HCT116 (cell line): ENCODE results near the gene SUSD5. TPM values are rescaled to one million over a fixed set of nuclear protein-coding genes. Genes with fewer than 3 reads are reported as not detected.

Experiments
- ATAC-seq: fragments of 200-7000 bp; cut with Tn5 transposase; 2 replicates; pipeline ENCODE4 v1.9.1; 2020; ENCODE audit warnings: mild to moderate bottlenecking, moderate library complexity
- BruUV-seq: library from RNA; stranded (reverse); fragments of 400-500 nt; replicated peaks from 2 replicates; lab custom pipeline; 2021; lab: Mats Ljungman, UMichigan
- CTCF ChIA-PET: fragments of 300-600 bp; sonication (Branson Sonifier 250); formaldehyde crosslinking; loops from one replicate; lab custom pipeline; 2021; ENCODE audit warnings: antibody characterized with exemption; lab: Charles Lee
- POLR2A ChIA-PET: fragments of 300-600, 350-600 bp; sonication (Branson Sonifier 250); formaldehyde crosslinking; loops from one replicate; lab custom pipeline; 2021; ENCODE audit warnings: antibody characterized with exemption; lab: Charles Lee
- RAD21 ChIA-PET, 2 experiments: fragments of 300-600 bp; sonication (Branson Sonifier 250); formaldehyde crosslinking; loops; one replicate each; lab custom pipeline; 2023; ENCODE audit warnings: low total read pairs in 2 of 2; ENCODE audit not compliant: uncharacterized antibody in 2 of 2, unreplicated experiment in 2 of 2, low non-redundant PET in 1 of 2; lab: Charles Lee
- DNase-seq: peaks from one replicate; pipeline ENCODE4 v3.0.0-alpha.2; 2010; ENCODE audit warnings: low read depth, low spot score
- H2AFZ ChIP-seq: fragments of 200-600 bp; shearing (Covaris generic), sonication (generic); 2 replicates; pipeline ENCODE4 v1.6.1; 2017; ENCODE audit warnings: low read depth, mixed run types, mixed read lengths, antibody characterized with exemption, low read length; ENCODE audit not compliant: poor library complexity, severe bottlenecking
- H3K27ac ChIP-seq: 2 replicates; pipeline ENCODE4 v1.5.1; 2012; ENCODE audit warnings: low read depth, low read length
- H3K27me3 ChIP-seq: fragments of 200-600 bp; sonication (generic); 2 replicates; pipeline ENCODE4 v1.6.1; 2016; ENCODE audit warnings: mixed run types, low read length, mixed read lengths; ENCODE audit not compliant: insufficient read depth
- H3K36me3 ChIP-seq, 2 experiments: fragments of 200-500 bp in 1 of 2; fragments of 200-600 bp in 1 of 2; sonication (Bioruptor generic) in 1 of 2; sonication (generic) in 1 of 2; 2 replicates each; pipeline versions ENCODE4 v1.5.1 to v1.6.1; 2014 to 2016; ENCODE audit warnings: low read length in 2 of 2, inconsistent platforms in 1 of 2, mixed read lengths in 1 of 2, mixed run types in 1 of 2; ENCODE audit not compliant: insufficient read depth in 2 of 2, control insufficient read depth in 1 of 2
- H3K4me1 ChIP-seq, 2 experiments: fragments of 200-600 bp in 1 of 2; sonication (generic) in 1 of 2; 2 replicates each; pipeline versions ENCODE4 v1.5.1 to v1.6.1; 2012 to 2017; ENCODE audit warnings: low read length in 2 of 2, inconsistent platforms in 1 of 2, mild to moderate bottlenecking in 1 of 2, mixed read lengths in 1 of 2, mixed run types in 1 of 2, moderate library complexity in 1 of 2; ENCODE audit not compliant: insufficient read depth in 2 of 2, control insufficient read depth in 1 of 2
- H3K4me2 ChIP-seq: fragments of 200-600 bp; sonication (generic); 2 replicates; pipeline ENCODE4 v1.6.1; 2017; ENCODE audit warnings: mixed run types, low read length, mixed read lengths
- H3K4me3 ChIP-seq, 2 experiments: fragments of 200-600 bp in 1 of 2; sonication (generic) in 1 of 2; replicated peaks in 1 of 2; 2 replicates each; pipeline ENCODE4 v1.5.1; 2011 to 2016; ENCODE audit warnings: low read length in 2 of 2, control low read depth in 1 of 2, low read depth in 1 of 2, mild to moderate bottlenecking in 1 of 2, mixed read lengths in 1 of 2, mixed run types in 1 of 2
- H3K79me2 ChIP-seq: fragments of 200-600 bp; sonication (generic); 2 replicates; pipeline ENCODE4 v1.6.1; 2017; ENCODE audit warnings: mild to moderate bottlenecking, mixed run types, low read length, moderate library complexity, mixed read lengths; ENCODE audit not compliant: insufficient read depth
- H3K9ac ChIP-seq: fragments of 200-600 bp; sonication (generic); 2 replicates; pipeline ENCODE4 v1.6.1; 2016; ENCODE audit warnings: low read length, mixed read lengths
- H3K9me2 ChIP-seq: fragments of 200-600 bp; sonication (generic), shearing (Covaris generic); 2 replicates; pipeline ENCODE4 v1.6.1; 2017; ENCODE audit warnings: mixed run types, mild to moderate bottlenecking, moderate library complexity; ENCODE audit not compliant: insufficient read depth
- H3K9me3 ChIP-seq, 2 experiments: fragments of 200-500 bp in 1 of 2; fragments of 200-600 bp in 1 of 2; sonication (Bioruptor generic) in 1 of 2; sonication (generic) in 1 of 2; 2 replicates each; pipeline ENCODE4 v1.6.1; 2014 to 2017; ENCODE audit warnings: low read length in 2 of 2, mixed read lengths in 2 of 2, inconsistent platforms in 1 of 2, low read depth in 1 of 2, mild to moderate bottlenecking in 1 of 2, mixed run types in 1 of 2, moderate library complexity in 1 of 2; ENCODE audit not compliant: control insufficient read depth in 1 of 2, insufficient read depth in 1 of 2
- H4K20me1 ChIP-seq: fragments of 200-600 bp; sonication (generic), shearing (Covaris generic); 2 replicates; pipeline ENCODE4 v1.6.1; 2017; ENCODE audit warnings: mixed run types, mild to moderate bottlenecking, moderate library complexity; ENCODE audit not compliant: insufficient read depth
- ATF3 ChIP-seq: IDR thresholded peaks from 2 replicates; pipeline ENCODE4 v1.6.1; 2012
- CBX3 ChIP-seq: IDR thresholded peaks from 2 replicates; pipeline ENCODE4 v1.6.1; 2012; ENCODE audit warnings: low read depth
- CEBPB ChIP-seq: IDR thresholded peaks from 2 replicates; pipeline ENCODE4 v1.6.1; 2012; ENCODE audit warnings: low read depth
- CTCF ChIP-seq, 3 experiments: fragments of 200-600 bp in 1 of 3; sonication (generic) in 1 of 3; IDR thresholded peaks in 2 of 3; conservative IDR thresholded peaks in 1 of 3; 2 replicates each; pipeline ENCODE4 v1.5.1; 2012 to 2017; ENCODE audit warnings: low read depth in 2 of 3, low read length in 2 of 3, antibody characterized with exemption in 1 of 3, borderline replicate concordance in 1 of 3, control low read depth in 1 of 3, mild to moderate bottlenecking in 1 of 3, mixed read lengths in 1 of 3, mixed run types in 1 of 3, moderate library complexity in 1 of 3; ENCODE audit not compliant: insufficient read depth in 1 of 3
- ELF1 ChIP-seq: IDR thresholded peaks from 2 replicates; pipeline ENCODE4 v1.6.1; 2012; ENCODE audit warnings: low read depth, borderline replicate concordance
- FOSL1 ChIP-seq: IDR thresholded peaks from 2 replicates; pipeline ENCODE4 v1.6.1; 2012; ENCODE audit warnings: low read depth
- JUND ChIP-seq: IDR thresholded peaks from 2 replicates; pipeline ENCODE4 v1.6.1; 2012
- MAX ChIP-seq: IDR thresholded peaks from 2 replicates; pipeline ENCODE4 v1.6.1; 2012
- RAD21 ChIP-seq: IDR thresholded peaks from 2 replicates; pipeline ENCODE4 v1.6.1; 2012; ENCODE audit warnings: low read depth, mild to moderate bottlenecking
- REST ChIP-seq: IDR thresholded peaks from 2 replicates; pipeline ENCODE4 v1.6.1; 2012; ENCODE audit warnings: low read depth
- SIN3A ChIP-seq: IDR thresholded peaks from 2 replicates; pipeline ENCODE4 v1.6.1; 2012; ENCODE audit warnings: low read depth
- SP1 ChIP-seq: IDR thresholded peaks from 2 replicates; pipeline ENCODE4 v1.6.1; 2012; ENCODE audit warnings: low read depth
- SRF ChIP-seq: IDR thresholded peaks from 2 replicates; pipeline ENCODE4 v1.6.1; 2012; ENCODE audit warnings: low read depth
- ZBTB33 ChIP-seq: IDR thresholded peaks from 2 replicates; pipeline ENCODE4 v1.6.1; 2011; ENCODE audit warnings: mild to moderate bottlenecking, low read length, moderate library complexity; ENCODE audit not compliant: insufficient replicate concordance; ENCODE audit errors: extremely low read depth
- intact Hi-C: fragments of 100-400 bp; cut with micrococcal nuclease; formaldehyde crosslinking; loops from 2 replicates; pipeline ENCODE4 v1.10.0; 2022
- total RNA-seq: library from RNA; stranded (reverse); gene quantifications from one replicate; pipeline ENCODE4 v1.2.1, GENCODE V29; 2021; ENCODE audit not compliant: unreplicated experiment

SUSD5 gene
- total RNA-seq, 1 experiment from 2014 or later = not detected

- POLR2A ChIA-PET = no interaction called here
- Histone ChIP-seq H3K9me2 (no peaks in the 10 kb centered on the region), H2AFZ (no peak overlapping the region), H3K4me1 (no peaks in the 10 kb centered on the region), H3K79me2 (no peaks in the 10 kb centered on the region), H3K9me3 (no peaks in the 10 kb centered on the region), H3K27me3 (no peaks in the 10 kb centered on the region; the same call in 1 of the 2 replicates), H3K4me2 (no peak overlapping the region), H3K27ac (no peak overlapping the region), H3K9ac (no peak overlapping the region), H3K4me3 (no peak overlapping the region), H4K20me1 (no peaks in the 10 kb centered on the region), H3K36me3 (no peaks in the 10 kb centered on the region)
- RAD21 ChIA-PET = no interaction called here
- CTCF ChIA-PET = no interaction called here
- no TSS peak for BruUV-seq
- no peak for DNase-seq
- intact Hi-C loops = no loop called here
- no peak for ATAC-seq
- no peak for TF ChIP-seq JUND
- TF ChIP-seq SP1 = no peak
- TF ChIP-seq CTCF (IDR thresholded peaks at IDR 0.05 in 2 of 3, conservative IDR thresholded peaks at IDR 0.05 in 1 of 3; ENCODE audit: borderline replicate concordance in 1 of 3, insufficient read depth in 1 of 3, low read depth in 2 of 3, low read length in 2 of 3) = no peak
- TF ChIP-seq ATF3 = no peak
- TF ChIP-seq ELF1 = no peak
- no peak for TF ChIP-seq REST
- no peak for TF ChIP-seq SIN3A
- TF ChIP-seq RAD21 = no peak
- TF ChIP-seq SRF = no peak
- no peak for TF ChIP-seq FOSL1
- no peak for TF ChIP-seq ZBTB33
- no peak for TF ChIP-seq CEBPB
- TF ChIP-seq CBX3 = no peak
- TF ChIP-seq MAX = no peak
Observed at GRCh38 chr3:33201195-33201594, 17.4 kb downstream of the SUSD5 start.
